ENCODE measurements around the gene GHR. TPM values are rescaled to one million over a fixed set of nuclear protein-coding genes. Genes with fewer than 3 reads are reported as not detected.

The GHR gene
- total and polyA plus RNA-seq, 2 of the 8 experiments (the other 6 are each of a cell fraction or from before 2014, with no cell fraction given) = 0.15 to 0.19 TPM

- Histone ChIP-seq H3K56ac (replicated peaks; ENCODE audit: insufficient read length, low read depth, low read length) (no peak overlapping the region), H3K27me3 (replicated peaks in 1 of 4; ENCODE audit: control insufficient read depth in 3 of 4, extremely low read depth in 1 of 4, insufficient read depth in 3 of 4, low read length in 3 of 4) (no peaks in the 10 kb centered on the region), H3K18ac (ENCODE audit: extremely low read depth, low read length) (no peak overlapping the region), H3K23ac (ENCODE audit: insufficient read length) (no peak overlapping the region), H2BK12ac (ENCODE audit: low read depth, low read length) (no peak overlapping the region), H2AFZ (ENCODE audit: low read length) (no peak overlapping the region), H4K8ac (ENCODE audit: extremely low read depth, insufficient read depth, low read length) (no peak overlapping the region), H3K79me2 (ENCODE audit: control insufficient read depth in 1 of 2, insufficient read depth in 2 of 2, low read length in 2 of 2) (no peaks in the 10 kb centered on the region), H2BK5ac (ENCODE audit: low read depth, low read length) (no peak overlapping the region), H3K4me3 (ENCODE audit: extremely low read depth in 1 of 4, insufficient read depth in 2 of 4, low read depth in 3 of 4, low read length in 4 of 4) (no peak overlapping the region), H3K4ac (replicated peaks; ENCODE audit: insufficient read length, low read depth, low read length) (no peak overlapping the region), H2AK5ac (ENCODE audit: low read depth, low read length) (no peak overlapping the region), H2BK15ac (ENCODE audit: low read length) (no peak overlapping the region), H3K79me1 (ENCODE audit: low read depth, low read length) (no peaks in the 10 kb centered on the region), H3K23me2 (ENCODE audit: low read depth, low read length) (no peaks in the 10 kb centered on the region), H4K20me1 (replicated peaks in 1 of 2; ENCODE audit: control insufficient read depth in 1 of 2, insufficient read depth in 2 of 2, low read length in 2 of 2) (no peaks in the 10 kb centered on the region), H3K9ac (replicated peaks in 1 of 4; ENCODE audit: extremely low read depth in 1 of 4, low read depth in 3 of 4, low read length in 3 of 4) (no peak overlapping the region), H3K4me2 (ENCODE audit: insufficient read depth in 1 of 2, low read depth in 2 of 2, low read length in 2 of 2) (no peak overlapping the region), H3K27ac (ENCODE audit: low read depth, low read length) (no peak overlapping the region), H2BK20ac (ENCODE audit: low read length) (no peak overlapping the region), H3K9me3 (ENCODE audit: insufficient read depth in 2 of 2, low read depth in 1 of 2, low read length in 1 of 2) (no peaks in the 10 kb centered on the region), H4K91ac (replicated peaks; ENCODE audit: insufficient read length, low read length) (no peak overlapping the region), H4K5ac (ENCODE audit: insufficient read length, low read depth, low read length) (no peak overlapping the region), H3K36me3 (ENCODE audit: control insufficient read depth in 2 of 4, insufficient read depth in 4 of 4, low read length in 3 of 4) (no peaks in the 10 kb centered on the region), H3K14ac (ENCODE audit: insufficient read length) (no peak overlapping the region), H3K4me1 (replicated peaks in 1 of 4; ENCODE audit: control insufficient read depth in 3 of 4, insufficient read depth in 4 of 4, low read length in 3 of 4) (no peaks in the 10 kb centered on the region), H2BK120ac (replicated peaks; ENCODE audit: low read depth, low read length) (no peak overlapping the region)
- WGBS, 2 experiments (ENCODE audit: extremely low coverage in 1 of 2, insufficient coverage in 1 of 2, insufficient read length in 1 of 2, insufficient replicate concordance in 2 of 2, low coverage in 1 of 2, low lambda C conversion rate in 2 of 2, missing lambda C conversion rate in 1 of 2) = 94% methylated on average over 2 of the region's 2 CpGs; no CpG with 5 or more reads in 1 of the 2 experiments
- DNase-seq (ENCODE audit: low read depth in 1 of 2, low spot score in 2 of 2) = no peak
- CTCF ChIA-PET (ENCODE audit: partially characterized antibody) = no interaction called here
- TF ChIP-seq POLR2AphosphoS5 (IDR thresholded peaks at IDR 0.05; ENCODE audit: low read depth, low read length) (no peak), SAP30 (IDR thresholded peaks at IDR 0.05; ENCODE audit: insufficient read depth, insufficient replicate concordance, low read length) (no peak), HDAC2 (IDR thresholded peaks at IDR 0.05; ENCODE audit: borderline replicate concordance in 1 of 2, low read depth in 2 of 2, low read length in 2 of 2) (no peak), NANOG (IDR thresholded peaks at IDR 0.05; ENCODE audit: insufficient read depth, low read depth, low read length, poor library complexity, severe bottlenecking) (no peak), SP2 (IDR thresholded peaks at IDR 0.05; ENCODE audit: low read length) (no peak), SUZ12 (IDR thresholded peaks at IDR 0.05; ENCODE audit: low read length) (no peak), SIX5 (IDR thresholded peaks at IDR 0.05; ENCODE audit: low read depth, low read length) (no peak), CTBP2 (IDR thresholded peaks at IDR 0.05; ENCODE audit: borderline replicate concordance, insufficient read depth, insufficient read length, low read length) (no peak), MAX (IDR thresholded peaks at IDR 0.05) (no peak), EP300 (IDR thresholded peaks at IDR 0.05; ENCODE audit: borderline replicate concordance in 1 of 2, low read depth in 2 of 2, low read length in 2 of 2) (no peak), BCL11A (IDR thresholded peaks at IDR 0.05; ENCODE audit: low read depth in 2 of 2, low read length in 2 of 2) (no peak)
- no peak for FAIRE-seq
- POLR2A ChIA-PET (ENCODE audit: partially characterized antibody) = no interaction called here
Observed at GRCh38 chr5:42547141-42547540, 123.9 kb downstream of the GHR start.

All from H1 (cell line).